DMS53 (cell line): ENCODE measurements around the gene KRR1.
"Not testable (repeated sequence)": the region's sequence is repeated elsewhere in the genome, so short reads cannot be mapped to it uniquely, and the experiment has no call there.

ENCODE experiments used
- DNase-seq: peaks from one replicate; lab custom pipeline; 2025; lab: John Stamatoyannopoulos, UW

KRR1 gene

GRCh38 chr12:75525263-75525662, 13.9 kb upstream of the KRR1 start:
- no peak for DNase-seq

- not testable (repeated sequence) for DNase-seq
Observed at GRCh38 chr12:75522124-75522523, 10.7 kb upstream of the KRR1 start.

DNA sequence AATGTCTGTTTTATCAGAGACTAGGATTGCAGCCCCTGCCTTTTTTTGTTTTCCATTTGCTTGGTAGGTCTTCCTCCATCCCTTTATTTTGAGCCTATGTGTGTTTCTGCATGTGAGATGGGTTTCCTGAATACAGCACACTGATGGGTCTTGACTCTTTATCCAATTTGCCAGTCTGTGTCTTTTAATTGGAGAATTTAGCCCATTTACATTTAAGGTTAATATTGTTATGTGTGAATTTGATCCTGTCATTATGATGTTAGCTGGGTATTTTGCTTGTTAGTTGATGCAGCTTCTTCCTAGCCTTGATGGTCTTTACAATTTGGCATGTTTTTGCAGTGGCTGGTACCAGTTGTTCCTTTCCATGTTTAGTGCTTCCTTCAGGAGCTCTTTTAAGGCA, 9.8 kb upstream of the KRR1 start:
- not testable (repeated sequence) for DNase-seq

- no peak for DNase-seq
Observed at GRCh38 chr12:75509621-75510020, 1.8 kb downstream of the KRR1 start.

GRCh38 chr12:75508159-75508558, 3.2 kb downstream of the KRR1 start:
- DNase-seq = no peak

DNA sequence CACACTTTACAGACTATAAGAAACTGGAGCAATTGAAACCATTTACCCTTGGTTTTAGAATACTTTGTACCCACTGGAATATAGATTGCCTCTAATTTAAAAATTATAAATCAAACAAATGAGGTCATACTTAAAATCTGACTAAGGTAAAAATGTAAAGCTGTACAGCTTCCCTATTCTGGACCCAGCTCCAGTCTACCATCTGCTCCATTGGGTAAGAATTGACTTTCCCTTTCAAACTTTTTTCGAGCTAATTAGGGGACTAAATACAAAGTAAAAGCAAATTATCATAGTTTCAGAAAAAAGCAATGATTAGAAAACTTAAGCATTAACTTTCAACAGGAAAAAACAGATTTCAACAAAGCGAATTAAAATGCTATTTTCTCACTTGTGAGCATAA, 4.3 kb downstream of the KRR1 start:
- DNase-seq = no peak

DNA sequence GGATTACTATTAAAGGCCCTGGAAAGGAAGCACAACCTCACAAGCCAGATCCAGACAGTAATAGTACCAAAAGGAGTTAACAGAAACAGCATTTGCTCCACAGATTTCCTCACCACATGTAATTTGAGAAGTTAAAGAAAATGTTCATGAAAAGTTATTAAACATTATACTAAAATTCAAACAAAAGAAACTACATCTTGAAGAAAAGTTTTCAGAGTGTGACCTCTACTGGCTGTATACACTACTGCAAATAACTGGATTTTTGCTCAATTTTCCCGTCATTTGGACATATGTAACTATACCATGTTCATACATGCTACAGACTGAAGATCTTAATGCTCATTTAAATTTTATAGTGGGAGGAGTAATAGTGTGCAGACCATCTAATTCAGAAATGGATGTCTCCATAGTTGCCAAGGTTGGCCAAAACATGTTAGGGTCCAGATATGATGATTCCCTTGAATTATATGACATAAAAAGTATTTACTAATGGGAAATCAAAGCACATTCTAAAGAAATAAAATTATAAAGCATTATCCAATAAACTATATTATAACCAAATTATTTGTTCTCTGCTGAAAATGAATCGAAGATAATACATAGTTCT, 5.6 kb downstream of the KRR1 start:
- peak; percentile 63 for DNase-seq

- no peak for DNase-seq
Observed at GRCh38 chr12:75503866-75504265, 7.5 kb downstream of the KRR1 start.

DNA sequence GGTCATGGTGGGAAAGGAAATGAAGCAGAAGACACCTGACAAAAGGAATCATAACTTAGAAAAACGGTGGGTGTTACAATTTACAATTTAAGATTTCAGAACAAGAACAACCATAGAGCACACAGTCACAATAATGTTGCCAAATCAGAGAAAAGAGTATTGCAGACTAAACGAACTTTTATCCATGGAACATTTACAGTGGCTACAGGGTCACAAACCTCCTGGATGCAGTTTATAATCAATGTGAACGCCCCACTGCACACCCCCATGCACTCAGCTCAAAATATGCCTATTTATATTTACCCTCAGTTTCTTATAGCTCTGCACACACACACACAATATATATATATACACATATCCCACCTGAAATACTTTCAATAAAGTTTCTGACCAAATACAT, 8.0 kb downstream of the KRR1 start:
- DNase-seq = no peak

DNA sequence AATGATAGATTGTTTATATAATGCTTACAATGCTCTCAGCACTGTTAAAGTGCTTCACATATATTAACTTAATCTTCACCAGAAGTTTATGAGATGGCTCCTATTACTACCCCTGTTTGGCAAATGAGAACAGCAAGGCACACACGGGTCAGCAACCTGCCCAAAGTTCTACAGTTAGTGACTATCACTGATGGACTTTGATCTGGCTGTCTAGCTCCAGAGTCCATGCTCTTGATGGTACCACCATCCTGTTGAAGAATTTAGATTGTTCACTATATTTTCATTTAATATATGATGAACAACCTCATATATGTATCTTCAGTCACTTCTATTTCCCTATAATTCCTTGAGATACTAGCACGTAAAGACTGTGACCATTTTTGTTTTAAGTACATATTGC, 20.2 kb downstream of the KRR1 start:
- DNase-seq = no peak

DNA sequence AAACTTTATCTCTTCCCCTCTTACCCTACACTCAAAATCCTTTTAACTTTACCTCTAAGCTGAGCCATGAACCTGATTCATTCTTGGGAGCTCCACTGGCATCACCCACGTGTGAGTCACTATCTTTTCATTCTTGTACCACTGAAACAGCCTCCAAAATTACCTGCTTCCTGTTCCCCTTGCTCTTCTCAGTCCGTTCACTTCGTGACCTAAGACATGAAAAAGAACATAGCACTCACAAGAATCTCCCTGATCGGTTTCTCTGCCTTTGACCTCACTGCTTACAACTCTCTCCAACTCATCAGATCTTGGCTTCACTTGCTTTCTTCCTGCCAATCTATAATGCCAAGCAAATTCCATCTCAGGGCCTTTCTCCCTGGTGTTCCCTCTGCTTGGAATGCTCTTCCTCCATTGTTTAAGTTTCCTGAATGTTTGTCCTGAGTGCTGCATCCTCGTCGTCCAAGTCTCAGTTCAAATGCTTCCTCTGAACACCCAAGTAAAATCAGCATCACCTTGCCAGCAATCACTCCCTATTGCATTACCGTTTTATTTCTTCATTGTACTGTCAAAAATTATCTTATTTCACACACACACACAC, 21.7 kb downstream of the KRR1 start:
- DNase-seq = no peak

- DNase-seq = no peak
Observed at GRCh38 chr12:75489187-75489586, 22.2 kb downstream of the KRR1 start.

GRCh38 chr12:75488553-75488952, 22.9 kb downstream of the KRR1 start:
- peak; percentile 56 for DNase-seq

DNA sequence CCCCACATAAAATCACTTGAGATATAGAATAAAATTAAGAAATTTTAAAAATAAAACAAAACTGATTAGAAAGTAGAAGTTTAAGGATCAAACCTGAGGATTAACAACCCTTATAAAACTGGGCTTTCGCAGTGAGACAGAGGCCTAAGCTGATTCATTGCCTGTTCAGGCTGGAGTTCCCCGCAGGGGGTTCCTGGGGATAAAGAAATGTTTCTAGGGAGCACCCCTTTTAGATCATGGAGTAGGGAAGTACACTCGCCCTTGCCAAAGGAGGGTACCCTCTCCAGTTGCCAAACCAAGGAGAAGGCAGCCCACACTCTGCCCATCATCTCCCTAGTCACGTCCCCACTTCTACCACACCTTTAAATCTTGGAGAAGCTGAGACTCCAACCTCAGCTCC, 24.1 kb downstream of the KRR1 start:
- no peak for DNase-seq

DNA sequence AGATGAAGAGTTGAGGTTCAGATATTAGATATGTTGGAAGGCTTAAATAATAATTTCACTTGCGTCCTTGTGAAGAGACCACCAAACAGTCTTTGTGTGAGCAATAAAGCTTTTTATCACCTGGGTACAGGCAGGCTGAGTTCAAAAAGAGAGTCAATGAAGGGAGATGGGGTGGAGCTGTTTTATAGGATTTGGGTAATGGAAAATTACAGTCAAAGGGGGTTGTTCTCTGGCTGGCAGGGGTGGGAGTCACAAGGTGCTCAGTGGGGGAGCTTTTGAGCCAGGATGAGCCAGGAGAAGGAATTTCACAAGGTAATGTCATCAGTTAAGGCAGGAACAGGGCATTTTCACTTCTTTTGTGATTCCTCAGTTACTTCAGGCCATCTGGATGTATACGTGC, 27.0 kb downstream of the KRR1 start:
- not testable (repeated sequence) for DNase-seq

DNA sequence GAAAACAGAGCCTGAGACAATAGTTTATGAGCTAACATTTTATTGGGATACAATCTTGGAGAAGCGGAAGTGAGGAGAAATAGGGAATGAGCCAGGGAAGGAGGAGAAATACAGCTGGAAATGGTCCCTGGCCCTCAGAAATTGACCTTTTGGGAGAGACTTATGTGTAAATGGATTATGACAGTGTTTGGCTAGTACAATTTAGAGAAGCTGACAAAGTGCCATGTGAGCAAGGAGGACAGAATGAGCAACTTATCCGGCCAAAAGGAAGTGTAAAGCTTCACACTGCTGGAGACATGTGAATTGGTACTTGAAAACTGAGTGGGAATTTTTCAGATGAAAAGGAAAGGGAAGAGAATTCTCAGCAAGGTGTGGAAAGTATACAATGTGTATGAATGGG, 28.0 kb downstream of the KRR1 start:
- no peak for DNase-seq

- DNase-seq = no peak
Observed at GRCh38 chr12:75482646-75483045, 28.8 kb downstream of the KRR1 start.

GRCh38 chr12:75481774-75482173, 29.6 kb downstream of the KRR1 start:
- DNase-seq = no peak

GRCh38 chr12:75481013-75481705, 30.2 kb downstream of the KRR1 start:
- DNase-seq = peak; percentile 30

GRCh38 chr12:75480469-75480949, 30.9 kb downstream of the KRR1 start, which contains the start of gene GLIPR1:
TSS of gene GLIPR1 (plus strand) at chr12:75480755. CDS start at chr12:75480881, 126 bp downstream.
- peak; percentile 69 for DNase-seq

- peak; percentile 37 for DNase-seq
Observed at GRCh38 chr12:75479963-75480461, 31.4 kb downstream of the KRR1 start.

GRCh38 chr12:75478116-75478794, 33.2 kb downstream of the KRR1 start:
- DNase-seq = no peak

GRCh38 chr12:75477137-75477536, 34.3 kb downstream of the KRR1 start:
- no peak for DNase-seq
